Suppressor macrophage treated with lipopolysaccharide for 1 hour (primary cell): ENCODE results near the gene SLC7A1.

Experiments
- DNase-seq, 3 donors: peaks; one replicate each; pipeline ENCODE4 v3.0.0-alpha.2; 2020 to 2022

Gene SLC7A1

DNA sequence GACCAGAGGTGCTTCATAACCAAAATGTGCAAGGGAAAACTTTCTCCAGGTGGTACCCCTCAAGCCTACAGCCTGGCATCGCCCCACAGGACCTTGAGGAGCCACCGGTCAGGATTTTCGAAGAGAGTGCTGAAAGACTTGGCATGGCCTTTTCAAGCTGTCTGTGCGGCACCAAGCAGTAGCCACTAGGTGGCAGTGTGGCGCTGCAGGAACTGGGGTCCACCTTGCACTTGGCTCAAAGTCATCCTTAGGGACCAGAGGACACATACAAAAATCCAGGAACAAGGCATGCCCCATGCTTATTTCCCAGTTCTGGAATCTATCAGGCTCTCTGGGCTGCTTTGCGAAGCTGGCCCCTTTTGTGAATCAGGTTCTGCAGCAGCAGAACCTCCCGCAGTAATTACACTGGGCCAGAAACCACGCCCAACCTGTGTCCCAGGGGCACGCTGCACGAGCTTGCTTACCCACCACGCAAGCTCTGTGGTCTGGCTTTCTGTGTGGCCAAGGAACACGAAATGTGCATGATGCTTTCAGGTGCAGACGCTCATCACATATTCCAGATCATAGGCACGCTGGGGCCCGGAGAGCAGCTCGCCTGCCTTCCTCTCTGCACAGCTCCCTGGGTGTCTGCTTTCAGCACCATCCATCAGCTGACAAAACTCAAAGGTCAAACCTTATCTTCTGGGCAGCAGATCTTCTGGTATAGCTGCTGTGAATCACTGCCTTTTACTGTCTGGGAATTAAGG, 87.2 kb downstream of the SLC7A1 start:
- DNase-seq: peak; percentile 79 to 89 (median 87)

DNA sequence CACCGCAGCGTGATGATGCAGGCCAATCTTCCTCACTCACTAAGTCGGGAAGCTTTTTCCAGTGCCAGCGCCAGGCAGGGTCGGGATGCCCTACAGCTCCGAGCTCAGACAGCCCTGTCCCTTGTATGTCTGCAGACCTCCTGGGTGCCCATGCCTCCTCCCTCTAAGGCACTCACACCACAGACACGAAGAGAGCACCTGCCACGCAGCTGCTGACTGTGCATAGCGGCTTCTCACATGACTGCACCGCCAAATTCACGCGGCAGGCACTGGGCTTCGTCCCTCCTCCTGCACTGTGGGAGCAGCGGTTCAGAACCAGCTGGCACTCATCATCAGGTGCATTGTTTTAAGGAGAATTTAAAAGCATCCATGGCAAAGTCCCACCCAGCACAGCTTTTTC, 88.1 kb downstream of the SLC7A1 start:
- no peak for DNase-seq

DNA sequence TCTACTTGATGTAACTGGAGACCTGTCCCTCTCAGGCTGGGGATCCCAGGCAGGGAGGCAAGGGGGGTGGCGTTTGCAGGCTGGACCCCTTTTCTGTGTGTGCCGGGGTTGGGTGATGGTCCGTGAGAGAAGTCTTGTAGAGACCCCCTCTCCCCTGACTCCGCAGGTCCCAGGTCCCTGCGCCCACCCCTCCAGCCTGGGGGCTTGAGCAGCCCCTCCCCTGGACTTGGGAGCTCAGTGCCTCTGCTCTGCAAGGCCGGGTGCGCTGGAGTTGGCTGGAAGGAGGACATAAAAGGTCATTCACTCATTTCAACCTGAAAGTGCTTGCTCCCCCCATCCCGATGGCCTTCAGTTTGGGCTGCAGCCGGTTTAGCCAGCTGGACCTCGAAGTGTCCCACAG, 89.5 kb downstream of the SLC7A1 start:
- no peak for DNase-seq

DNA sequence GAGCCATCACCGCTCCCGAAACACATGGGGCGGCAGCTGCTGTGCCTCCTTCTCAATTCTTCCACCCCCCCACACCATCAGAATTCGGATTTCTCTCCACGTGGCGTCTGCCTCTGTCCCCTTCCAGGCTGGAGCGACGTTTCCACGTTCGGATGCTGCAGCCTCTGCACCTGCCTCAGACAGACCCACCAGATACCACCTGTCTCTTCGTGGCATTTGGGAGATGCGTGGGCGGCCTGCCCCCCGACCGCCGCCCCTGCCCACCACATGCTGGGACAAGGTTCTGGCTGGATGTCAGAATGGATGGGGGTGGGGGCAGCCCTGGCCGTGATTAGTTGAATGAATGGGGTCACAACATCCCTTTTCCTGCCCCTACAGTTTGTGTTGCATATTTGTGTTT, 90.0 kb downstream of the SLC7A1 start:
- no peak for DNase-seq

DNA sequence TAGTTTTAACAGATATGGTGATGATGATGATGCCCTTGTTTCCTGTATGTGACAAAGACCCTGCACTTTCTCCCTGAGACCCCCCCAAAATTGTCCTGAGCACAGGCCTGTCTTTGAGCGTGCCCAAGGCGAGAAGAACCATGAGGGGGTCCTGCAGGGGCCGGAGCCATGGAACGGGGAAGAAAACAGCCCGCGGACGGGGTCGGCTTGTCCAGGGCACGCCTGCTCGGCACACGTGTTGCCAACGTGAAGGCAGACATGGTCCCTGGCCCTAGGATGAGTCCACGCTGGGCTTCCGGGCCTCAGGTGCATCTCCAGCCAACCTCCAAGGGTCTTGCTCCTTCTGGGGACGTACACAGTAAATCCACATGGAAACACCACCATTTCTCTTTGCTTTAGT, 90.8 kb downstream of the SLC7A1 start:
- no peak for DNase-seq

DNA sequence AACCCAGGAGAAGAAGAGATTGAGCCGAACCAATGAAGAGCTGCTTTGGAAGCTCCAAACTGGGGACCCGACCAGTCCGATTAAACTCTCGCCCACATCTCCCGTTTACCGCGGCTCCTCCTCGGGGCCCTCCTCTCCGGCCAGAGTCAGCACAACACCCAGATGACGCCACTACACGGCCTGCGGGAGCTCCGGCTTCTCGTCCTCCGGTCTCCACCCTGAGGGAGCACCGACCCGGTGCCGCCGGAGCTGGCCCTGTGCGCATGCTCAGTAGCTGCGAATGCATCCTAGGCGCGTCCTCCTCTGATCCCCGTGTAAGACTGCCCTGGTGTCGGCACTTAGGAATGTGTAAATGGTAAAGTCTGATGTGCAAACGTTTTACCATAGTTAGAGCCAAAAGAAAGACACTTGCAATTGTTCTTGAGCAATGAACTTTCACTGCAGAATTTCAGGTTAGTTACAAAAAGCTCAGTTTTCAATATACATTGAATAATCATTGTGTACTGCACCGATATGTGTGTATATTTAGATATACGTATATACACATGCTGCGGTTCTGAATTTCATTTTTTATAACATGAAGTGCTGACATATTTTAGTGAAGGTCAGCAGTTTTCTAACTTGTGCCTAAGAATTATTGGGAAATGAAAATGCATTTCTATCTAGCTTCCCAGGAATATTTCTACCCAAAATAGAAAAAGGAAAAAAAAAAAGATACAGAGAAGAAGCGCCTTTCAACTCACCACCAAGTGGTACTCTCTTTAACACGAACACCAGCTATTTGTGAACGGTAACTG, 92.2 kb downstream of the SLC7A1 start:
- DNase-seq: peak in 1 of 3 donors; percentile 21

DNA sequence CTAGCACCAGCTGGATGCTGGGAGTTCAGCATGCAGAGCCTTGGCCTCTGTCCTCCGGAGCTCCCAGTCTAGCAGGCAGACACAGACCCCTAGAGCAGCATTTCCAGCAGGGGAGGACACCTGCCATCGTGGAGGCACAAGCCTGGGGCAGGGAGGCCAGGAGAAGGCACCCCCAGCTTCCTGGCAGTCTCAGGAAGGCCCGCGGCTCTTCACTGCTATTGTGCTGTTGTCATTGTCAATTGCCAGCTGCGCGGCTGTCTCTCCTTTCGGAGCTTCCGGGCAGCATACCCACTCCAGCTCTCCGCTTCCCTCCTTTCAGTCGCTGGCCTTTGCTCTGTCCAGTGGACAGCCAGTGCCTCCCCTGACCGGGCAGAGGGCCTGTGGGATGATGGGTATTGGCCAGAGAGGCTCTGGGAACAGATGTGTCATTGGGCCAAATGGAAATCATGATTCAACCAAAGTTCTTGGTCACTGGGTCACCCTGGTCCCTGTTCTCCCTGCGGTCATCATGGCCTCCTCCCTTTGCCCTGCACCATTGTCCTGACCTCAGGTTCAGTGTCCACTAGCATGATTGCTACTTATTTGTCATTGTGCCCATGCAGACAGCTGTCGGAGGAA, 93.0 kb downstream of the SLC7A1 start:
- no peak for DNase-seq

DNA sequence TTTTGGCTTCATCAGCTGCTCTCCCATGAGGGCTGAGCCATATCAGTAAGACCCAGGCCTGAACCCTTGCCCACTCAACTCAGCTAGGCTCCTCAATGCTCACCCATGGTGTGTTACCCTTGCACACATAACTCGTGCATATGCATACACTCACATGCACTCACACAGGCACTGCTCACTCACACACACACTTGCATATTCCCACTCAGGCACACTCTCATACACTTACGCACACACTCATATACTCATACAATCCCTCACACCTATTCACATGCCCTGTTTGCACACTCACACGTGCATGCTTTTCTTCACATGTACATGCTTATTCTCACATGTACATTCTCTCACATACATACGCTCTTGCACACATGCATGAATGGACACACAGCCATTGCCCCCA, 93.8 kb downstream of the SLC7A1 start:
- DNase-seq: no peak

DNA sequence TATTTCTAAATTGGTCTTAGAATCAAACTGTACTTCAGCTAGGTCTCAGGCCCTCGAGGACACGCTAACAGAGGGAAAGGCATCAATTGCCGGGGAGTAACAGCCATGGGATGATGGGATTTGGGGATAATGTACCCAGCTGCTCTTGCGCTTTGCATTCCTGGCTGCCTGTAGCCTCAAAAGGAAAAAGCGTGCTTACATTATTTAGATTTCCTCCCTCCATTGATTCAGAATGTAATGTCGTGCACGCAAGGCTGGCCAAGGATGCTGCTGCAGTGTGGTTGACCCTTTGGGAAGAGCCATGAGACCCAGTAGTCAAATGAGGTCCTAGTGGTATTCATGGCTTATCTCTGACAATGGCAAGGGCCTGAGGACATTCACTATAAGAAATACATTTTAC, 95.1 kb downstream of the SLC7A1 start:
- DNase-seq: no peak

DNA sequence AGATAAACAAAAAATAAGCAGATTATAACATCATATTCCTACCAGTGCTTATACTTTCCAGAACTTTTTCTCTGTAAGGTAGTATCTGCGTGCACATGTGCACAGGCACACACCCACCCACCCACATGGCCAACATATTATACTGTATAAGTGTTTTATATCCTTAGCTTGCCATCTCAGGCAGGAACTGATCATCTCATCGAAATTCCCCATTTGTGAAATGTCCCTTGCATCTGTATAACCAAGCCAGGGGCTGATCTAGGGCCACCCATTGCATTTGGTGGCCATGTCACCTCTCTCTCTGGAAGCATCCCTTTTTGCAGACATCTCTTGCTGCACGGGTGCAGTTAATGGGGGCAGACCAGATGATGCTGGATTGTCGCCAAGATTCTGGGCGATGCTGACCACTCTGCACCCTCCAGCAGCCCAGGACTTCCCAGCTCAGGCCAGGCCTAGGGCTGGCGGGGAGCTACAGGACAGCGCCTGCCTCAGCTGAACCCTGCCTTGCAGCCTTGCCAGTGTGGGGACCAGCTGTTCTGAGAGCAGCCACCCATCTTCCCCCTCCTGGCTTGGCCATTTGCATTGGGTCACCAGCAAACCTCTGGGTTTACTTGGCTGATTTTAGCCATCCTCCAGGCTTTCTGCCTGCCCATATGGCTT, 95.9 kb downstream of the SLC7A1 start:
- DNase-seq: peak; percentile 47 to 64 (median 56)

DNA sequence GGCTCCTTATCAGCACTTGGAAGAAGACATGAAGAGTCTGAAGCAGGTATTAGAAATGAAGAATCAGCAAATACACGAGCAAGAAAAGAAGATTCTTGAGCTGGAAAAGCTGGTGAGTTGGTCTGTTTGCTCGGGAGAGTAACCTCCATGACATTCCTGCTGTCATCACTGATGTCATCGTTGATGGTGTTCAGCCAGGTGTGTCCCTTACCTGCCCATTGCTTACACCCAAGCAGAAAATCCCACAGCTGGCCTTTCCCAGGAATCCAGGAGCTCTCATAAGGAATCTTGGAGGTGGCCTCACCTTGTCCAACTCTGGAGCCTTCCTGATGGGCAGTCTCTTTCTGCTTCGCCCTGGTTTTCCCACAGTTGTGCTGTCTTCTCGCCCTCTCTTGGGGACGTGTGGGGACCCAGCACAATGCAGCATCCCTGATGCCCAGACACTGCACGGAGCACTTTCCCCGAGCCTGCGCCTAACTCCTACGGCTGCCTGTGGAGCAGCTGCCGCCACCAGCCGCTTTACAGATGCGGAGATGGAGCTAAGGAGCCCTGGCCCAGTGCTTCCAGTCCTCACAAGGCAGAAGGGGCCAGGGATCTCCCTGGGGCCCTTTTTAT, 97.0 kb downstream of the SLC7A1 start:
- DNase-seq: no peak

DNA sequence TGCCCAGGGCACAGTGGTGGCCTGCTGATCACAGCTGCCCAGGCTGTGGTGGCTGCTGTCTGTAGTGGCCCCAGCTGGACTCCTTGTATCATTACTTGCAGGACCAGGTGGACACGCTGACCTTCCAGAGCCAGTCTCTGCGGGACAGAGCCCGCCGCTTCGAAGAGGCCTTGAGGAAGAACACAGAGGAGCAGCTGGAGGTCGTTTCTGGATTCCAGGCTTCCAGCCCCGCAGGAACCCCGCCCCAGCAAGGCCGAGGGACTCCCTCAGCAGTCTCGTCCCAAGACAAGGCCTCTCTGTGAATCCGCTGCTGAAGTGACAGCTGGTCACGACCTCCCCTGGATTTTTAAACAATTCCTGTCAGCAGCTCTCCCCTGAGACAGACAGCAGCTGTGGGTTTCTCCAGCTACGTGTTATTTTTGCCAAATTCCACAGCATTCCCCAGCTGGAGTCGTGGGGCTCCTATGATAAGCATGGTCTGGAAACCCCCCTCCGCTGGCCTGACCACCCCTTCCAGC, 98.3 kb downstream of the SLC7A1 start:
- no peak for DNase-seq

DNA sequence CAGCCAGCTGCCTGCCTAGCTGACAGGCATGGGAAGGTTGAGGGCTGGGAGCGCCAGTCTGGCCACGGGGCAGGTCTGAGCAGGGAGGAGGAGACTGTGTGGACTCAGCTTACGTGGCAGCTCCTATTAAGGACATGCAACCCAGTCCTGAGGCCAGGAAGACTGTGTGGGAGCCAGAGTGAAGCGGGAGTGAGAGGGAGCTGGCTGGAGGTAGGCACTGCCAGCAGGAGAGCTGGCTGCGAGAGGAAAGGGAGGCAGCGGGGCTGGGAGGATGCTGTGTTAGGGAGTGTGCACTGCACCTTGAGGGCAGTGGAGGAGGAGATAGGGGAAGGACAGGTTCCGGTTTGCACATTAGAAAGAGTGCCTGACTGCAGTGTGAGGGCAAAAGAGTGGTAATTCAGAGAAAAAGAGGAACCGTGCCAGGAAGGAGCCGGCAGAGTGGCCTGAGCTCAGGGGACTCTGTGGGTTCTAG, 99.2 kb downstream of the SLC7A1 start:
- DNase-seq: peak; percentile 63 to 66 (median 66)

DNA sequence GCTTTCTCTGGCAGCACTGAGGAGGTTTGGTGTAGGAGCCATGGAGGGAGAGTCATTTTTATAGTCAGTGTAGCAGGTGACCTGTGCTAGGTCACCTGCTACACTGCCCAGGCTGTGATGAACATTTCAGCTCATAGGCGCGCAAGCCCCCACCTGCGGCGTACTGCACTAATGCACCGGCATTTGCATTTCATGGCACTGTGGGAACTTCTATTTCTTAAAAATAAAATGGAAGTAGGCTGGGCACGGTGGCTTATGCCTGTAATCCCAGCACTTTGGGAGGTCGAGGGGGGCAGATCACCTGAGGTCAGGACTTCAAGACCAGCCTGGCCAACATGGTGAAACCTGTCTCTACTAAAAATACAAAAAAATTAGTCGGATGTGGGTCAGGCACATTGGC, 101.0 kb downstream of the SLC7A1 start:
- no peak for DNase-seq

DNA sequence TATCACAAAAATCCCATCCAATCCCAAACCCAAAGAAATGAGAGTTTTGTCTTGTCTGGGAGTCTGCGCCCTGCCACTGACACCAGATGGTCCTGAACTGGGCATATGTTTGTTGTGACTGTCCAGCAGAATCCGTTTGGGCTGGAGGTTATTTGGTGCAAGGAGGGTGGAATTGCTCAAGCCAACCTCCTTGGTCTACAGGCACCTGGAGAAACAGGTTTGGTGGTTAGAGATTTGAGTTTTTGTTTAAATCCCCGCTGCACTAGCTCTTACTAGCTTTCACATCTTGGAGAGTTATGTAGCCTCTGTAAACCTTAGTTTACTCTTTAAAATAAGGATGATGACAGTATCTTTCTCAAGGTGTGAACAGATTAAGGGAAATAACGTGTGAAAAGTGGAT, 101.7 kb downstream of the SLC7A1 start:
- no peak for DNase-seq

DNA sequence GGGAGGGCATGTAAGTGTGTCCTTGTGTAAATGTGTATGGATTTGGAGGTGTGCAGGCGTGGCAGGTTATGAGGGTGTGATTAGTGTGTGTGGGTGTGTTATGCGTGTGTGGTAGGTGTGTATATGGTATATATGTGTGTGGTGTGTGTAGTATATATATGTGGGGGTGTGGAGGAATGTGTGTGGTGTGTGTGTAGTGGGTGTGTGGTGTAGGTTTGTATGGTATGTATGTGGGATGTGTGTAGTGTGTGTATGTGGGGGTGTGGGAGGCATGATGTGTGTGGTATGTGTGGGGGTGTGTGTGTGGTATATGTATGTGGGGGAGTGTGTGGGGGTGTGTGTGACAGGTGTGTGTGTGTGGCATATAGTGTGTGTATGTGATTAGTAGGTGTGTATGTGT, 104.2 kb downstream of the SLC7A1 start:
- DNase-seq: no peak

DNA sequence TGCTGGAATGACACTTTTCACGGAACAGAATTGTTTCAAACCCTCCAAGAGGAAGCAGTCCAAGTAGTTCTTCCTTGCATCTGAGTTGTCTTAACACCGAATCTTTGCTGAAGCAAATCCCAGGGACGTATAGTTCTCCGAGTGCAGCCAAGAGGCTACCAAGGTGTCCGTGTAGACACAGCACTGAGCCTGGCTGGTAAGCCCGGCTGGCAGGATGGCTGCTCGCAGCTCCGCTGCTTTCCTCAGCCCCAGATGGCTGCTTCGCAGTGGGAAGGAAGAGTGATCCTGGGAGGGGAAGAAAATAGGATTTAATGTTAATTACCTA, 105.0 kb downstream of the SLC7A1 start:
- no peak for DNase-seq

DNA sequence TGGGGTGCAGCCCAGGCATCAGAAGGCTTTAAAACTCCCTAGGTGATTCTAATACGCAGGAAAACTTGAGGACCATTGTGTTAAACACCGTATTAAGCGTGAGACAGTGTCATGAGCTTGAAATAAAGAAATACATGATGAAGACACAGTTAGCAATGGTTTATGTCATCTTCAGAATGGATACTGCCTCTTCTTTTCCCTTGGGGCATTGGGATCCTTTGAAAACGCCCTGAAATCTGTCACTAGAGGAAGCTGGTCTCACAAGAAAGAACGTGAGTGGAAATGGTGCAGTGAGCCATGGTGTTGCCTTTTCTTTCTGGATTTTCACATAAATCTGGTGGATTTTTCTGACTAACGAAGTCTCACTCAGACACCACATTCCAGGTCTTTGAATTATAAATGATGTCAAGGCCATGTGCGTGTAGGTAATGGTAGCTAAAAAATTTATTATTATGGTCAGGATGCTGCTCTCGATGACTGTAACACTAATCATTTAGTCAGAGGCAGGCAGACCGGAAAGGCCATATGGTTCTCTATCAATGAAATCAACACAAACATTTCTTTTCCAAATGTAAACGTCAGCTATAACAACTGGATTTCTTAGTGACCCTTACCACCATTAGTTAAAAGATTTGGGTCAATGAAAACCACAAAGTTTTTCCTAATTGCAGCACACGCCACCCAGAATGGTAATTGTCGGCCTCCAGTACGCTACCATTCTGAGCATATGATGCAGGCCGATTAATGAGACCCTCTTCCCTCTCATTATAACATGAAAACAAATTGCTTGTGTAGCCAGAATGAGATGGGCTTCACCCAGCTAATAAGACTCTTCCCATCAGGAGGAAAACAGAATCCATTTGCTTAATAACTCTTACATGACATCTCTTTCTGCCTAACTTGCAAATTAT, 105.6 kb downstream of the SLC7A1 start:
- DNase-seq: no peak

DNA sequence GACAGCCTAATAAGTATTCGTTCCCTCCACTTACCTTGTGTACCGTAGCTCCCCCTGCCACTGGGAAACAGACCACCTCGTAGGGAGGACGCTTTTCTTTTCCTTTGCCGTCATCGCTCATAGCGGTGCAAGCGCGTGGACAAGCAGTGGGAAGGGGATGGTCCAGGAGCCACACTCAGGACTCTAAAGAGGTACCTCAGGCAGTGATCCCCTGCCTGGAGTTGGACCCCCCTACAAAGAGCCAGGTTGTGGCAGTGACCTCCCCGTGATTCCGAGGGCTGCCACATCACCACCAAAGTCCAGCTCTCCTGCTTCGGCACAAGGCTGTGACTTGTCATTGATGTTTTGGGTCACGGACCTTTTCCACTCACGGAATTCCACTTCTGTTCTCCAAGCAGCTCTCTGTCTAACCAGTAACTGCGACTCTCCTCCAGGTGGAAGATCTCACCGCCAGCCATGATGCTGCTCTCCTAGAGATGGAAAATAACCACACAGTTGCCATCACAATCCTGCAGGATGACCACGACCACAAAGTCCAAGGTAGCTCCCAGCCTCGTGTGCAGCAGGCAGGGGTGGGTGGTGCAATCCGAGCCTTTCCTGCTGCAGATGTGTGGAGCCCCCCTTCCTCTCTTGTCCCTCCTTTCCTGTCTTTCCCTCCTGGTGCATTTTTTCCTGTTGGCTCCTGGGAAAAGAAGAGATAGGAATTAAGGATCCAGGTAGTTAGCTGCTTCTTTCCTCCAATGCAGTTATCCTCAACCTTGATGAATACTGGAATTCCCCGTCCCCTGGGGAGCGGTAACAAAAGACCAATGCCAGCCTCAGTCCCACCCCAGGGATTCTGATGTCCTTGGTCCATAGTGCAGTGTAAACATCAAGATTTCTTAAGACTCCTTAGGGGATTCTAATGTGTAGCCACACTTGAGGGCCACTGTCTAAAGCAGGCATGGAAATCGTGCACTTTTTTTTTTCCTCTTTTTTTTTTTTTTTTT, 107.7 kb downstream of the SLC7A1 start:
- DNase-seq: no peak

DNA sequence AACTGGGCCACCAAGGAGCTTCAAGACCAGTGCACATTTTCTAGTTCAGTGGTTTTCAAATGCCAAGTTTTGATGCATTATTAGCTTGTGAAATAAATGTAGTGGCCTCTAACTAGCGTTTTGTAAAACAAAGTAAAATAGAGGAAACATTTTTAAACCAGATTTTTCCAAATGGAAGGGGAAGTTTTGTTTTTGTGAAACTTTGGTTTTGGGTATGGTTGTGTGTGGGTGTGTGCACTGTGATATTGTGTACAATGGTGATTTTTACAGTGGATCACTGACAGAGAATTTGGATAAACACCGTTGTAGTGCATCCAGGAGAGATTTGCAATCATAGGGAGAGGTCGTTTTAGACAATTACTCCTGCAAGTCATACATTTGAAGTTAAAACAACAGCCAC, 108.9 kb downstream of the SLC7A1 start:
- DNase-seq: peak; percentile 61 to 79 (median 78)
